Measurements from ENCODE around the gene ACSF3. TPM values are rescaled to one million over a fixed set of nuclear protein-coding genes. Genes with fewer than 3 reads are reported as not detected.
A peak's percentile ranks its signal among the peaks of the same experiment; 100 is the strongest.

The ACSF3 gene
- total RNA-seq, 1 donor from 2014 or later, result 78.0 TPM

GRCh38 chr16:89052890-89053724, 40.5 kb upstream of the ACSF3 start:
- Mint-ChIP-seq H3K27ac (peak overlapping the region; percentile 65), H3K36me3 (ENCODE audit: low read depth) (no peaks in the 10 kb centered on the region), H3K4me1 (peaks cover 9% of the 10 kb centered on the region), H3K4me3 (peak overlapping the region; percentile 85), H3K27me3 (no peaks in the 10 kb centered on the region), H3K9me3 (no peaks in the 10 kb centered on the region)
- no peak for TF ChIP-seq CTCF (IDR thresholded peaks at IDR 0.05)
- intact Hi-C loops (cut with micrococcal nuclease), result no loop called here
- ATAC-seq (ENCODE audit: low read depth) (peak; percentile 34), DNase-seq (no peak)
- POLR2A ChIA-PET, result interaction anchor here (0.5 to 0.7 kb wide), 2 partner anchors 91 to 140 kb away, joined by 3 to 8 read pairs; no protein-coding TSS in a partner anchor
- CTCF ChIA-PET, result no interaction called here

- ATAC-seq (ENCODE audit: low read depth), result no peak
- Mint-ChIP-seq H3K9me3 (no peaks in the 10 kb centered on the region), H3K4me3 (no peak overlapping the region), H3K27me3 (no peaks in the 10 kb centered on the region), H3K36me3 (ENCODE audit: low read depth) (no peaks in the 10 kb centered on the region), H3K27ac (no peak overlapping the region), H3K4me1 (peaks cover 9% of the 10 kb centered on the region)
- TF ChIP-seq CTCF (IDR thresholded peaks at IDR 0.05), result no peak
- CTCF ChIA-PET, result no interaction called here
- intact Hi-C loops (cut with micrococcal nuclease), result no loop called here
- no peak for DNase-seq
- POLR2A ChIA-PET, result no interaction called here
Observed at GRCh38 chr16:89053725-89054029, 40.0 kb upstream of the ACSF3 start.

- peaks cover 9% of the 10 kb centered on the region for H3K4me1 Mint-ChIP-seq
- ChIA-PET POLR2A (no interaction called here), CTCF (no interaction called here)
- H3K36me3 Mint-ChIP-seq (ENCODE audit: low read depth), result no peaks in the 10 kb centered on the region
- H3K27ac Mint-ChIP-seq, result no peak overlapping the region
- ATAC-seq (ENCODE audit: low read depth), result no peak
- H3K4me3 Mint-ChIP-seq, result no peak overlapping the region
- no peak for TF ChIP-seq CTCF (IDR thresholded peaks at IDR 0.05)
- no peak for DNase-seq
- no peaks in the 10 kb centered on the region for H3K27me3 Mint-ChIP-seq
- intact Hi-C loops (cut with micrococcal nuclease), result no loop called here
- H3K9me3 Mint-ChIP-seq, result no peaks in the 10 kb centered on the region
Observed at GRCh38 chr16:89054261-89054661, 39.4 kb upstream of the ACSF3 start.

- peaks cover 10% of the 10 kb centered on the region for H3K4me1 Mint-ChIP-seq
- POLR2A ChIA-PET, result no interaction called here
- no peaks in the 10 kb centered on the region for H3K36me3 Mint-ChIP-seq (ENCODE audit: low read depth)
- no peak overlapping the region for H3K27ac Mint-ChIP-seq
- H3K27me3 Mint-ChIP-seq, result no peaks in the 10 kb centered on the region
- no peak for TF ChIP-seq CTCF (IDR thresholded peaks at IDR 0.05)
- no peak for ATAC-seq (ENCODE audit: low read depth)
- intact Hi-C loops (cut with micrococcal nuclease), result no loop called here
- no peaks in the 10 kb centered on the region for H3K9me3 Mint-ChIP-seq
- DNase-seq, result no peak
- CTCF ChIA-PET, result no interaction called here
- no peak overlapping the region for H3K4me3 Mint-ChIP-seq
Observed at GRCh38 chr16:89054714-89055113, 38.9 kb upstream of the ACSF3 start.

- POLR2A ChIA-PET, result no interaction called here
- ATAC-seq (ENCODE audit: low read depth) (no peak), DNase-seq (no peak)
- CTCF ChIA-PET, result no interaction called here
- Mint-ChIP-seq H3K4me1 (peaks cover 16% of the 10 kb centered on the region), H3K27me3 (no peaks in the 10 kb centered on the region), H3K9me3 (no peaks in the 10 kb centered on the region), H3K36me3 (ENCODE audit: low read depth) (no peaks in the 10 kb centered on the region), H3K27ac (no peak overlapping the region), H3K4me3 (no peak overlapping the region)
- intact Hi-C loops (cut with micrococcal nuclease), result no loop called here
- TF ChIP-seq CTCF (IDR thresholded peaks at IDR 0.05), result no peak
Observed at GRCh38 chr16:89055313-89055712, 38.3 kb upstream of the ACSF3 start.

All from activated B cell treated with CpG ODN at 0.5 μM for 24 hours (primary cell).